B cell (primary cell): Measurements from ENCODE around the gene RAC2. TPM values are rescaled to one million over a fixed set of nuclear protein-coding genes. Genes with fewer than 3 reads are reported as not detected.

ENCODE experiments used
- ATAC-seq: fragments of 200-7000 bp; cut with Tn5 transposase; one replicate; pipeline ENCODE4 v1.10.0; 2021; ENCODE audit warnings: low read depth, mild to moderate bottlenecking, moderate number of reproducible peaks, moderate library complexity
- CTCF ChIA-PET: fragments of 350-600 bp; sonication (Branson Sonifier 250); formaldehyde crosslinking; loops from one replicate; lab custom pipeline; 2021; ENCODE audit warnings: antibody characterized with exemption, inconsistent platforms; lab: Charles Lee
- POLR2A ChIA-PET: fragments of 350-600 bp; sonication (Branson Sonifier 250); formaldehyde crosslinking; loops from one replicate; lab custom pipeline; 2021; ENCODE audit warnings: antibody characterized with exemption; lab: Charles Lee
- DNase-seq: peaks from one replicate; pipeline ENCODE4 v3.0.0; 2013
- H2AFZ ChIP-seq: 2 replicates; pipeline ENCODE4 v1.6.1; 2012; ENCODE audit warnings: mild to moderate bottlenecking, low read depth, low read length; ENCODE audit not compliant: insufficient read depth, poor library complexity, severe bottlenecking
- H3K27ac ChIP-seq, 2 donors: 1 replicate in 1 of 2; 2 replicates in 1 of 2; pipeline ENCODE4 v1.5.1; 2012 to 2013; ENCODE audit warnings: low read length in 2 of 2, mild to moderate bottlenecking in 2 of 2, moderate library complexity in 1 of 2
- H3K27me3 ChIP-seq, 4 experiments: fragments of 200-600 bp in 1 of 4; sonication (generic) in 1 of 4; replicated peaks in 1 of 4; 1 replicate in 2 of 4; 2 replicates in 2 of 4; pipeline versions ENCODE4 v1.6.1 to v1.7.0; 2013 to 2016; ENCODE audit warnings: low read length in 3 of 4, mild to moderate bottlenecking in 2 of 4, mixed read lengths in 1 of 4, moderate library complexity in 1 of 4; ENCODE audit not compliant: insufficient read depth in 4 of 4, control insufficient read depth in 3 of 4; ENCODE audit errors: control extremely low read depth in 1 of 4
- H3K36me3 ChIP-seq, 2 experiments: replicated peaks in 1 of 2; 1 replicate in 1 of 2; 2 replicates in 1 of 2; pipeline versions ENCODE4 v1.6.1 to v1.7.1; 2013; ENCODE audit warnings: low read length in 1 of 2; ENCODE audit not compliant: insufficient read depth in 2 of 2, control insufficient read depth in 1 of 2; ENCODE audit errors: control extremely low read depth in 1 of 2, extremely low read depth in 1 of 2
- H3K4me1 ChIP-seq, 2 donors: fragments of 200-600 bp in 1 of 2; sonication (generic) in 1 of 2; 1 replicate in 1 of 2; 2 replicates in 1 of 2; pipeline versions ENCODE4 v1.5.1 to v1.6.1; 2013 to 2017; ENCODE audit warnings: low read length in 2 of 2; ENCODE audit not compliant: control insufficient read depth in 2 of 2, insufficient read depth in 2 of 2
- H3K4me2 ChIP-seq: replicated peaks from 2 replicates; pipeline ENCODE3; 2012; ENCODE audit warnings: mild to moderate bottlenecking, low read depth, low read length; ENCODE audit not compliant: poor library complexity, severe bottlenecking
- H3K4me3 ChIP-seq, 5 experiments: fragments of 200-600 bp in 1 of 5; sonication (generic) in 1 of 5; 1 replicate in 3 of 5; 2 replicates in 2 of 5; pipeline versions ENCODE4 v1.5.1 to v1.7.0; 2011 to 2016; ENCODE audit warnings: low read length in 4 of 5, mild to moderate bottlenecking in 4 of 5, low read depth in 2 of 5, control low read depth in 1 of 5, moderate library complexity in 1 of 5; ENCODE audit not compliant: insufficient read depth in 1 of 5; ENCODE audit errors: control extremely low read depth in 1 of 5, extremely low read depth in 1 of 5
- H3K79me2 ChIP-seq: fragments of 200-600 bp; sonication (generic); one replicate; pipeline ENCODE4 v1.6.0; 2016; ENCODE audit warnings: low read length; ENCODE audit not compliant: control insufficient read depth, insufficient read depth
- H3K9ac ChIP-seq: fragments of 200-600 bp; sonication (generic); 2 replicates; pipeline ENCODE4 v1.6.1; 2017; ENCODE audit warnings: mild to moderate bottlenecking, low read length, moderate library complexity
- H3K9me3 ChIP-seq, 3 donors: one replicate each; pipeline versions ENCODE4 v1.6.1 to v1.7.1; 2013; ENCODE audit warnings: low read length in 2 of 3; ENCODE audit not compliant: control insufficient read depth in 2 of 3, insufficient read depth in 1 of 3; ENCODE audit errors: control extremely low read depth in 1 of 3
- H4K20me1 ChIP-seq: 2 replicates; pipeline ENCODE4 v1.6.0; 2012; ENCODE audit warnings: mild to moderate bottlenecking, low read length; ENCODE audit not compliant: insufficient read depth, control insufficient read depth, poor library complexity, severe bottlenecking
- H3K27ac Mint-ChIP-seq: one replicate; pipeline ENCODE4 v1.8.0; 2021; ENCODE audit warnings: mixed read lengths
- H3K27me3 Mint-ChIP-seq: one replicate; pipeline ENCODE4 v1.8.0; 2021; ENCODE audit warnings: mixed read lengths
- H3K4me1 Mint-ChIP-seq: one replicate; pipeline ENCODE4 v1.8.0; 2021; ENCODE audit warnings: mixed read lengths
- H3K4me3 Mint-ChIP-seq: one replicate; pipeline ENCODE4 v1.8.0; 2021; ENCODE audit warnings: mixed read lengths
- H3K9me3 Mint-ChIP-seq: one replicate; pipeline ENCODE4 v1.8.0; 2022; ENCODE audit warnings: mixed read lengths; ENCODE audit not compliant: insufficient read depth
- EZH2 ChIP-seq: IDR thresholded peaks from 2 replicates; pipeline ENCODE4 v1.6.1; 2012; ENCODE audit warnings: borderline replicate concordance, low read depth, mild to moderate bottlenecking, moderate library complexity, low read length; ENCODE audit not compliant: insufficient read depth, poor library complexity, severe bottlenecking
- WGBS: methylation state at CpG from one replicate; pipeline ENCODE4 v1.1.5; 2013; ENCODE audit warnings: missing lambda C conversion rate; ENCODE audit not compliant: insufficient coverage; 5-methylcytosine and 5-hydroxymethylcytosine counted together
- intact Hi-C: fragments of 100-400 bp; cut with micrococcal nuclease; formaldehyde crosslinking; loops from one replicate; pipeline ENCODE4 v1.10.0; 2022
- polyA plus RNA-seq: library from polyadenylated mRNA; depleted of rRNA; stranded (reverse); fragments of >200 nt; gene quantifications from 2 replicates; pipeline ENCODE4 v1.2.3, GENCODE V29; 2012
- total RNA-seq, 2 donors: library from RNA; stranded (reverse); fragments of 120-200 nt in 1 of 2; gene quantifications; 1 replicate in 1 of 2; 2 replicates in 1 of 2; pipeline versions ENCODE4 v1.2.3 to v1.2.4, GENCODE V29; 2013 to 2022
- TF ChIP-seq, protein P1 (sequence below): fragments of 200-600 bp; IDR thresholded peaks from one replicate; pipeline ENCODE4 v1.8.0; 2022; ENCODE audit warnings: antibody characterized with exemption, mild to moderate bottlenecking

Gene RAC2
- total and polyA plus RNA-seq, 2 donors (not counting 1 experiment from before 2014, with no cell fraction given) = 273 to 776 TPM

DNA sequence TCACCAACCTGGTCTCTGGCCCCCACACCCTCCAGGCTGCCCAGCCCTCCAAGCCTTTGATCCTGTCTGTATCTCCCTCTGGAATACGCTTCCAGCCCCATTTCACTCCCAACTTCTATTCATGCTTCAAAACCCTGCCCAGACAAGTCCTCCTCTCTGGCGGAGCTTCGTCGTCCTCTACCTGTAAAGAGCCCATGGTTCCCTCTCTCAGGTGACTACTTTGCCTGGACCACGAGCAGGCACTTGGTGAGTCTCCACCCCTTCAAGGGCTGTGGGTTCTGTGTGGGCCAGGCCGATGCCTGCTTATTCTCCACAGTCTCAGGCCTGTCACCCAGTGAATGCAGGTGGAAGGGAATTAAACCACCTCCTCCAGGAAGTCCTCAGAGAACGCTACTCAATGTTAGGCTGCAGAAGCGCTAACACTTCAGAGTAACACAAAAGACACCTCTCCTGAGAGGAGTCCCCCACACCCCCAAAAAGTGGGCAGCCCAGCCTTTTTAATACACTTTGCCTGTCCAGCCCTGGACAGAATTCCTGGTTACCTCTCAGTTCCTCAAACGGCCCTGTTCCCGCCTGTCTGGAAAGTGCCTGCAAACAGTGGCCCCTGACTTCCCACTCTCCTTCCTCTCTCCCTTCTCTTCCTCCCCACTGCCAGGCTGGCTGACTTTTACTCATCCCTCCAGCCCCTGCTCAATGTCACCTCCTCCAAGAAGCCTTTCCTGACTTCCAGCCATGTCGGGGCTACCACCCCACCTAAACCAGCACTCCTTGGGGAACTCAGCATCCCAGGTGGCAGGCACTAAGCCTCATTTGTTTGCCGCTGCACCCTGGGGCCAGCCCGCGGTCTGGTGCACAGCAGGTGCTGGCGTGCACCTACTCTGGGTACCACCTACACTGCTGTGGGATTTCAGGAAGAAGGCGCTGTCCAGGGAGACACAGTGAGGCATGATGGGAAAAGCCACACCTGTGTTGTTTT lies 9.0 kb downstream of the RAC2 start:
- H3K4me3 Mint-ChIP-seq = peak overlapping the region; percentile 63
- Histone ChIP-seq H4K20me1 (peaks cover 74% of the 10 kb centered on the region), H3K27me3 (no peaks in the 10 kb centered on the region), H3K79me2 (peaks cover 85% of the 10 kb centered on the region), H3K4me3 (no peak overlapping the region), H3K9ac (peak overlapping the region; percentile 5), H3K27ac (peak overlapping the region; percentile 73 to 86), H3K36me3 (peaks cover 2 to 95% of the 10 kb centered on the region in 2 experiments), H3K4me2 (peak overlapping the region; percentile 47), H3K4me1 (peaks cover 88 to 99% of the 10 kb centered on the region in 2 donors), H2AFZ (no peak overlapping the region), H3K9me3 (no peaks in the 10 kb centered on the region)
- ATAC-seq = no peak
- TF ChIP-seq, protein P1, sequence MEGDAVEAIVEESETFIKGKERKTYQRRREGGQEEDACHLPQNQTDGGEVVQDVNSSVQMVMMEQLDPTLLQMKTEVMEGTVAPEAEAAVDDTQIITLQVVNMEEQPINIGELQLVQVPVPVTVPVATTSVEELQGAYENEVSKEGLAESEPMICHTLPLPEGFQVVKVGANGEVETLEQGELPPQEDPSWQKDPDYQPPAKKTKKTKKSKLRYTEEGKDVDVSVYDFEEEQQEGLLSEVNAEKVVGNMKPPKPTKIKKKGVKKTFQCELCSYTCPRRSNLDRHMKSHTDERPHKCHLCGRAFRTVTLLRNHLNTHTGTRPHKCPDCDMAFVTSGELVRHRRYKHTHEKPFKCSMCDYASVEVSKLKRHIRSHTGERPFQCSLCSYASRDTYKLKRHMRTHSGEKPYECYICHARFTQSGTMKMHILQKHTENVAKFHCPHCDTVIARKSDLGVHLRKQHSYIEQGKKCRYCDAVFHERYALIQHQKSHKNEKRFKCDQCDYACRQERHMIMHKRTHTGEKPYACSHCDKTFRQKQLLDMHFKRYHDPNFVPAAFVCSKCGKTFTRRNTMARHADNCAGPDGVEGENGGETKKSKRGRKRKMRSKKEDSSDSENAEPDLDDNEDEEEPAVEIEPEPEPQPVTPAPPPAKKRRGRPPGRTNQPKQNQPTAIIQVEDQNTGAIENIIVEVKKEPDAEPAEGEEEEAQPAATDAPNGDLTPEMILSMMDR = no peak
- no peak for TF ChIP-seq EZH2
- intact Hi-C loops = no loop called here
- peaks cover 96% of the 10 kb centered on the region for H3K4me1 Mint-ChIP-seq
- ChIA-PET POLR2A (interaction anchor here (1.3 kb wide), 1 partner anchor 11 kb away, joined by 3 read pairs; no protein-coding TSS in a partner anchor), CTCF (interaction anchor here (7.2 kb wide), 1 partner anchor 25 kb away, joined by 84 read pairs; no protein-coding TSS in a partner anchor)
- WGBS = 58% methylated on average over 13 of the region's 16 CpGs
- H3K9me3 Mint-ChIP-seq = no peaks in the 10 kb centered on the region
- DNase-seq = no peak
- H3K27ac Mint-ChIP-seq = peak overlapping the region; percentile 96
- H3K27me3 Mint-ChIP-seq = no peaks in the 10 kb centered on the region
